ENCODE measurements around the gene SLC28A2.
"Not testable (repeated sequence)": the region's sequence is repeated elsewhere in the genome, so short reads cannot be mapped to it uniquely, and the experiment has no call there.

SLC28A2 gene, protein sequence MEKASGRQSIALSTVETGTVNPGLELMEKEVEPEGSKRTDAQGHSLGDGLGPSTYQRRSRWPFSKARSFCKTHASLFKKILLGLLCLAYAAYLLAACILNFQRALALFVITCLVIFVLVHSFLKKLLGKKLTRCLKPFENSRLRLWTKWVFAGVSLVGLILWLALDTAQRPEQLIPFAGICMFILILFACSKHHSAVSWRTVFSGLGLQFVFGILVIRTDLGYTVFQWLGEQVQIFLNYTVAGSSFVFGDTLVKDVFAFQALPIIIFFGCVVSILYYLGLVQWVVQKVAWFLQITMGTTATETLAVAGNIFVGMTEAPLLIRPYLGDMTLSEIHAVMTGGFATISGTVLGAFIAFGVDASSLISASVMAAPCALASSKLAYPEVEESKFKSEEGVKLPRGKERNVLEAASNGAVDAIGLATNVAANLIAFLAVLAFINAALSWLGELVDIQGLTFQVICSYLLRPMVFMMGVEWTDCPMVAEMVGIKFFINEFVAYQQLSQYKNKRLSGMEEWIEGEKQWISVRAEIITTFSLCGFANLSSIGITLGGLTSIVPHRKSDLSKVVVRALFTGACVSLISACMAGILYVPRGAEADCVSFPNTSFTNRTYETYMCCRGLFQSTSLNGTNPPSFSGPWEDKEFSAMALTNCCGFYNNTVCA

GRCh38 chr15:45251888-45252287 lies at the start of gene SLC28A2:
Gene SLC28A2, plus strand, starts transcription at chr15:45252234. Its CDS starts 982 bp downstream, at chr15:45253216.
- no peak for DNase-seq

GRCh38 chr15:45203182-45203581 lies 48.9 kb upstream of the SLC28A2 start:
- no peak for DNase-seq

DNA sequence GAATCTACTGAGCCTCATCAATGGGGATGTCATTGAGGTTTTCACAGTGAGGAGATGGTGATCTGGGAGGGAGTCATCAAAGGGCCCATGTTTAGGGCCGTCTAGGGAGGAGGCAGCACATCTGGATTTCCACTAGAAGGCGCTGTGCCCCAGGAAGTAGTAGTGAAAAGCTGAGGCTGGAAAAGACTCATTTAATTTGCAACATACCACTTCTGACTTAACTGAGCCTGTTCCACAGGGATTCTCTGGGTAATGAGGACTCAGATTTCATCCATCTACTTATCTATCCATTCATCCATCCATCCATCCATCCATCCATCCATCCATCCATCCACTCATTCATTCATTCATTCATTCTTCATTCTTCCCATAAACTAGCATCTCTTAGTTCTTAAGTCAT lies 46.8 kb upstream of the SLC28A2 start:
- DNase-seq: peak; percentile 22

- no peak for DNase-seq
Measured at GRCh38 chr15:45212493-45212892, 39.5 kb upstream of the SLC28A2 start.

GRCh38 chr15:45221053-45221599 lies 30.9 kb upstream of the SLC28A2 start:
- no peak for DNase-seq

DNA sequence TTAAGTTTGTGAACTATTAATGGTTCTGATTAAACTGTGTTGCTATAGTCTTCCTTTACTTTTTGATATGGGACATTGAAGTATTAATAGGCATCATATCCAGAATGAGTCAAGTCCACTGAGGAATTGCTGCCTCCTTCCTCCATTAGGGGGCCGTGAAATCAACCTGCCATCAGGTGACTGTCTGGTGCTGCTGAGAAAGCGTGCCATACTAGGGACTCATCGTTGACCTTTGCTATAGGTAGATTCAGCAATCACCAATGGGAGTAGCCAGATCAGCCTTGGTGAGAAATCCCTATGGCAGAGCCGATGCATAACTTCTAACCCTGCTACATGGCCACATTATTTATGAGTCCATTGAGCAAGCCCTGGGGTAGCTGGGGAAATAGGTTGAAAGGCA lies 30.1 kb upstream of the SLC28A2 start:
- no peak for DNase-seq

- DNase-seq: no peak
Measured at GRCh38 chr15:45224621-45225217, 27.3 kb upstream of the SLC28A2 start.

- DNase-seq: no peak
Measured at GRCh38 chr15:45225506-45226273, 26.3 kb upstream of the SLC28A2 start.

DNA sequence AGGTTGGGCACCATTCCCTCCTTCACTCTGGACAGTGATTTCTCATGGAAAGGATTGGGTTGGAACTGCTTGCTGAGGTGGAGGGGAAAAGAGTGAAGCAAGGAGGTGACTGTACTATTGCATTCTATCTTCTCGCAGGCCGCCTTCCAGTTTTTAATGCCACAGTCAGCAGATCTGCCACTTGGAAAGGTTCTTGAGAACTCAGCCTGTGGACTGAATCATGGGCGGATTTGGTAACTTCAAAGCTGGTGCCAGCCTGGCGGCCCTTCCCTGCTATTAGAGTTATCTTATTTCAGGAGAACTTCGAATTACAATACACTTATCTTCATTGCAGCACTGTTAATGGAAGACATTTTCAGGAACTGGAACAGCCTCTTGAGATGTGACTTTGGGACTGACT lies 23.1 kb upstream of the SLC28A2 start:
- no peak for DNase-seq

- DNase-seq: no peak
Measured at GRCh38 chr15:45230245-45230965, 21.6 kb upstream of the SLC28A2 start.

- no peak for DNase-seq
Measured at GRCh38 chr15:45231132-45231531, 20.9 kb upstream of the SLC28A2 start.

DNA sequence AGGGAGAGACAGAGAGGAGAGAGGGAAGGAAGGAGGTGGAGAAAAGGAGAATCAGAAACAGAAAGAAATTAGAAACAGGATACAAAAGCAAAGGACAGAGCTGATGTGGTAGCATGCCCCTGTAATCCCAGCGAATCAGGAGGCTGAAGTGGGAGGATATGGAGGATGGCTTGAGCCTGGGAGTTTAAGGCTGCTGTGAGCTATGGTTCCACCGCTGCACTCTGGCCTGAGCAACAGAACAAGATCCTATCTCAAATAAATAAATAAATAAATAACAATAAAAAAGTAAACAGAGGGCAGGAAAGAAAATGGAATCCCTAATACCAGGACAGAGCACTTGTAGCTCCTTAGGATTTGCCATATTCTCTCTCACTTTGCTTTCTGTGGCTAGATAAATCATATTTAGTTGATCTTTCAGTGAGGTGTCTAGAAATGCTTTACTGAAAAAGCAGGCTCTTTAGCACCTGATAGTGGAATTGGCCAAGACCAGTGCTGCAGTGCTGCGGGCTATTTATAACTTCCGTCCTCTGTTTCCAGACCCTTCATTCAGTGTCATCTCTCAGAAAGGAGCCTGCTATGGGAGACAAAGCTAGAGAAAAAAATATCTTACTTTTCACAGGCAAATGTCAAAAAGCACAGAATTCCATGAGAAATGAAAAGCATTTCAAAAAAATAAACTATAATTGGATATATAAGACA lies 20.0 kb upstream of the SLC28A2 start:
- no peak for DNase-seq

GRCh38 chr15:45234562-45235235 lies 17.3 kb upstream of the SLC28A2 start:
- DNase-seq: no peak

DNA sequence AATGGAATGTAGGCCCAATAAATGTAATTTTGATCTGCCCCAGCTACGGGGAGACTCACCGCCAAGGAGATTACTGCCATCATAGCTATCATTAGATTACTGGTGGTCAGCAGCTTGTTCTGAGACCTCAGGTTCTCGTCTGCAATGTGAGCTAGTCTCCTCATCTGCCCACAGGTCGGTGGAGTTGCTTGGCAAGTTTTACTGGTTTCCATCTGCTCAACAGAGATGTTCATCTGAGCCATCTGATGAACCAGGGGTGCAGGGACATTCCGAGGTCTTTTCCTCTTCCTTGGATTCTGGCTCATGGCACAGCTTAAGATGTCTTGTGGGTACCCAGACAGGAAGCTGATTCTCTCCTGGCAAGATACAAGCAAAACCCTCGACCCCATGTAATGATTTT lies 15.2 kb upstream of the SLC28A2 start:
- DNase-seq: not testable (repeated sequence)

GRCh38 chr15:45242289-45242688 lies 9.7 kb upstream of the SLC28A2 start:
- DNase-seq: no peak

DNA sequence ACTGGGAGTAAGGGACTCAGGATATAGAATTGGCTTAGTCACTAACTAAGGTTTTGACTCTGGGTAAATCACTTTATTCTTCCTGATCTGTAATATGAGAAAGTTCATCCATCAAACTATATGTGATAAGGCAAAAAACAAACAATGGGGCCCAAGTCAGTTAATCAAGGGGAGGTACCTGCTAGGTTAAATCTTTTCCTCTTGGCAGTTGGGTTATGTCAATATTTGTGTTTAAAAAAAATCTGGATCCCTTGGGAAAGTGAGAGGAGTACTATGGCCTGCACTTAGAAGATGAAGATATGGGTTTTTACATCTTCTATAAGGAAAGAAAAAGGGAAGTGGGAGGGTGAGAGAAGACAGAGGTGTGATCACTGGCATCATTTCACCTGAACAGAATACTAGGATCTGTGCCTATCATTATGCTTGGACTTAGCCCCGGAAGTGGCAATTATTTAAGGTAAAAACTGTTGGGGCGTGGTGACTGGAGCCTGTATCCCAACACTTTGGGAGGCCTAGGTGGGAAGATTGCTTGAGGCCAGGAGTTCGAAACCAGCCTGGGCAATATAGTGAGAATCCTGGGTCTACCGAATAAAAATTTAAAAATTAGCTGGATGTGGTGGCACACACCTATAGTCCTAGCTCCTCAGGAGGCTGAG lies 2.8 kb upstream of the SLC28A2 start:
- no peak for DNase-seq

GRCh38 chr15:45253330-45253729 lies 1.3 kb downstream of the SLC28A2 start:
- no peak for DNase-seq

DNA sequence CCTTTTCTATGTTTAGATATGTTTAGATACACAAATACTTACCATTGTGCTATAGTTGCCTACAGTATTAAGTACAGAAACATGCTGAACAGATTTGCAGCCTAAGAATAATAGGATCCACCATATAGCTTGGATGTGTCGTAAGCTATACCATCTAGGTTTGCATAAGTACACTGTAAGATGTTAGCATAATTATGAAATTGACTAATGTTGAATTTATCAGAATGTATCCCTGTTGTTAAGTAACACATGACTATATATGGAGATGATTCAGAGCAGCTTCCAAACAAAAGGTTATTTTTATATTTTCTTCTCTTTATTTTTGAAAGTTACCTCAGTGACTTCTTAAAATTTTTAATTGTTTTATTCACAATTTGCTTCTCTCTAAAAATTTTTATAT lies 2.4 kb downstream of the SLC28A2 start:
- no peak for DNase-seq

- DNase-seq: not testable (repeated sequence)
Measured at GRCh38 chr15:45254824-45255223, 2.8 kb downstream of the SLC28A2 start.

DNA sequence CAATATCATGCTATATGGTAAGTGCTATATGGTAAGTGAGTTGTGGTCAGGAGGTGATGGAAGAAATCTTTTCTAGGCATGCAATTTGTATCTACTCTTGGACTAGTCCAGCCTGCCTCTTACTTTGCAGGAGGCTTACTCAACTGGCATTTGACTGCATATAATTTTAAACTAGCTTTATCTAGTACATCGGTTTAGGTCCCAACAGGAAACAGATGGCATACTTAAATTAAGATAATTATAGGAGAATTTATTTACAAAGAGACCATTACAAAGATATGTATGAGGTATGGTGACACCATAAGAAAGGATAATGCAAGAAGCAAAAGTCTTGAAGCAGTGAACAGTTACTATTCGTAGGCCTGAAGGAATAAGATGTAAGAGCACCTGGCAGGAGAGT lies 7.8 kb downstream of the SLC28A2 start:
- no peak for DNase-seq
